ENCODE results near the gene CTTNBP2.
A peak's percentile ranks its signal among the peaks of the same experiment; 100 is the strongest.

The CTTNBP2 gene

DNA sequence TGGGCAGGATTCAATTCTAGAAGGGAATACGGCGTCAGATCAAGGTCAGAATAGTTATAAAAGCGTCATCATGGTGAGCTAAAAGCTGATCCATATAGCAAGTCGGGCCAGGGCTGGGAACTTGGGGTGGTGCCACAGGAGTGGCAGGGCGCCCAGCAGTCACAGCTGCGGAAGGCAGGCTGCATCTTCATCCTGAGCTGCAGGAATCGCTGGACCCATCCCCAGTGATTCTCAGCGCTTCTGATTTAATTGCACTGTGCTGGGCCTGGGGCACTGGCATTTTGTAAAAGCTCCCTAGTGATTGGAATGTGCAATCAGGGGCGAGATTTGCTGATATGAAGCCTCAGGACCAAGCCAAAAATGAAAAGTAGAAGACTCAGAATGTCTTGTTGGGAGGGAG is 135.3 kb downstream of the CTTNBP2 start:
- H3K18ac ChIP-seq (ENCODE audit: low read depth in 1 of 2, low read length in 2 of 2): no peak overlapping the region
- 97% methylated on average over 9 of the region's 9 CpGs for WGBS
- H3K4me3 ChIP-seq (ENCODE audit: insufficient read depth in 1 of 2, low read depth in 1 of 2, low read length in 2 of 2): no peak overlapping the region
- H2AFZ ChIP-seq (ENCODE audit: low read depth, low read length): no peak overlapping the region
- no peak overlapping the region for H2BK120ac ChIP-seq (ENCODE audit: low read depth, low read length)
- H4K8ac ChIP-seq (ENCODE audit: low read length): no peak overlapping the region
- H3K4ac ChIP-seq (ENCODE audit: low read depth in 1 of 2, low read length in 2 of 2): no peak overlapping the region
- H3K27ac ChIP-seq (ENCODE audit: low read length, poor library complexity, severe bottlenecking): no peak overlapping the region
- DNase-seq: no peak
- no peak overlapping the region for H2BK5ac ChIP-seq (ENCODE audit: low read depth, low read length, poor library complexity, severe bottlenecking)
- no peak overlapping the region for H4K91ac ChIP-seq (ENCODE audit: low read length)
- H3K27me3 ChIP-seq (ENCODE audit: control insufficient read depth in 1 of 2, insufficient read depth in 1 of 2, low read length in 2 of 2): no peaks in the 10 kb centered on the region
- H3K79me1 ChIP-seq (replicated peaks; ENCODE audit: low read length, poor library complexity, severe bottlenecking): no peaks in the 10 kb centered on the region
- H2BK12ac ChIP-seq (ENCODE audit: low read length in 2 of 2): no peak overlapping the region
- no peaks in the 10 kb centered on the region for H3K9me3 ChIP-seq (ENCODE audit: control insufficient read depth, low read length)
- no peak overlapping the region for H2AK5ac ChIP-seq (ENCODE audit: low read length, severe bottlenecking)
- H3K4me2 ChIP-seq (ENCODE audit: low read length, poor library complexity, severe bottlenecking): no peak overlapping the region
- H3K9ac ChIP-seq (ENCODE audit: low read length): no peak overlapping the region
- no peak overlapping the region for H3K23ac ChIP-seq (ENCODE audit: low read length in 2 of 2)
- H3K4me1 ChIP-seq (ENCODE audit: control insufficient read depth, insufficient read depth, low read depth, low read length): no peaks in the 10 kb centered on the region
- no peak overlapping the region for H2BK15ac ChIP-seq (ENCODE audit: low read depth, poor library complexity, severe bottlenecking)
- H3K14ac ChIP-seq (ENCODE audit: low read length in 2 of 2): no peak overlapping the region
- peaks cover 17 to 24% of the 10 kb centered on the region in 2 experiments for H3K36me3 ChIP-seq (ENCODE audit: control insufficient read depth in 1 of 2, insufficient read depth in 2 of 2, low read depth in 1 of 2, low read length in 2 of 2)

DNA sequence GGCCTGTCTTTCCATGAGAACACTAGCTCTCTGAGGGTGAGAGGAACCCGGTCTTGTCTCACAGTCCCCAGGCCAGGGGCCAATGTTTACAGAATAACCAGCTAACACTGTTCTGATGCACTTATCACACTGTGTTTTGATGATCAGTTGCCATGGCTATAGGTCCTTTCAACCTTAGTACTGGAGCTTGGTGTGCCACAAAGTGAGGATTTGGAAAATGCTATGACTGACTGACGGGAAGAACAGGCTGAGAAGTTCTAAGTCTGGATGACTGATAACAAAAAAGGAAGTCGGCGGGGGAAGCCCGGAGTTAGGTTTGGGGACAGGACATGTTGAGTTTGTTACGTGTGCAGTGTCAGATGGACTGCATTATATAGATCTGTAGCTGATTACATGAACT is 141.8 kb downstream of the CTTNBP2 start:
- Histone ChIP-seq H3K4me1 (ENCODE audit: control insufficient read depth, insufficient read depth, low read depth, low read length) (peaks cover 3% of the 10 kb centered on the region), H3K23ac (ENCODE audit: low read length in 2 of 2) (no peak overlapping the region), H3K9me3 (ENCODE audit: control insufficient read depth, low read length) (no peaks in the 10 kb centered on the region), H3K4me2 (ENCODE audit: low read length, poor library complexity, severe bottlenecking) (no peak overlapping the region), H2AK5ac (ENCODE audit: low read length, severe bottlenecking) (peak overlapping the region; percentile 16), H3K4ac (ENCODE audit: low read depth in 1 of 2, low read length in 2 of 2) (no peak overlapping the region), H3K27me3 (ENCODE audit: control insufficient read depth in 1 of 2, insufficient read depth in 1 of 2, low read length in 2 of 2) (no peaks in the 10 kb centered on the region), H3K4me3 (ENCODE audit: insufficient read depth in 1 of 2, low read depth in 1 of 2, low read length in 2 of 2) (no peak overlapping the region), H3K27ac (ENCODE audit: low read length, poor library complexity, severe bottlenecking) (no peak overlapping the region), H3K14ac (ENCODE audit: low read length in 2 of 2) (no peak overlapping the region), H4K91ac (ENCODE audit: low read length) (no peak overlapping the region), H2AFZ (ENCODE audit: low read depth, low read length) (no peak overlapping the region), H2BK120ac (ENCODE audit: low read depth, low read length) (no peak overlapping the region), H3K18ac (ENCODE audit: low read depth in 1 of 2, low read length in 2 of 2) (peak overlapping the region in 1 of 2 experiments; percentile 21), H2BK5ac (ENCODE audit: low read depth, low read length, poor library complexity, severe bottlenecking) (no peak overlapping the region), H4K8ac (ENCODE audit: low read length) (peak overlapping the region; percentile 45), H2BK12ac (ENCODE audit: low read length in 2 of 2) (no peak overlapping the region), H3K79me1 (replicated peaks; ENCODE audit: low read length, poor library complexity, severe bottlenecking) (no peaks in the 10 kb centered on the region), H3K9ac (ENCODE audit: low read length) (no peak overlapping the region), H2BK15ac (ENCODE audit: low read depth, poor library complexity, severe bottlenecking) (no peak overlapping the region), H3K36me3 (ENCODE audit: control insufficient read depth in 1 of 2, insufficient read depth in 2 of 2, low read depth in 1 of 2, low read length in 2 of 2) (peaks cover 13 to 21% of the 10 kb centered on the region in 2 experiments)
- peak; percentile 88 for DNase-seq
- WGBS: 50% methylated on average over 5 of the region's 6 CpGs

DNA sequence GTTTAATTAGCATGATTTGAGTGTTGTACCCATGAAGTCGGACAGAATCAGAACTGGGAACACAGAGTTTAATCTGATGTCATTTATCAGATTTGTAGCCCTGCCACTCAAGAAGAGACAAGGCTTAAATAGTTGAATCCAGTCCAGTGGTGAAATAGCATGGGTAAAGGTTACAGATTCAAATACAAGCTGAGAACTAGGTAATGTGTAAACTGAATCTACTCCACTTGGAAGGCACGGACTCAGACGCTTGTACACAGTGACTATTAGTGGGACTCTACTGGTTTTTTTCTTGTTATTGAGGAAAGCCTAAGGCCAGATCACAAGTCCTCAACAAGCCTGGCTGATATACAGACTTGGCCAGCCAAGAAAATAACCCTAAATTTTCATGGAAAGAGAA is 142.9 kb downstream of the CTTNBP2 start:
- H3K4me3 ChIP-seq (ENCODE audit: insufficient read depth in 1 of 2, low read depth in 1 of 2, low read length in 2 of 2): no peak overlapping the region
- no peak overlapping the region for H3K27ac ChIP-seq (ENCODE audit: low read length, poor library complexity, severe bottlenecking)
- H2BK120ac ChIP-seq (ENCODE audit: low read depth, low read length): no peak overlapping the region
- no peaks in the 10 kb centered on the region for H3K27me3 ChIP-seq (ENCODE audit: control insufficient read depth in 1 of 2, insufficient read depth in 1 of 2, low read length in 2 of 2)
- peaks cover 3% of the 10 kb centered on the region for H3K4me1 ChIP-seq (ENCODE audit: control insufficient read depth, insufficient read depth, low read depth, low read length)
- H2BK15ac ChIP-seq (ENCODE audit: low read depth, poor library complexity, severe bottlenecking): no peak overlapping the region
- no peak overlapping the region for H3K14ac ChIP-seq (ENCODE audit: low read length in 2 of 2)
- H3K23ac ChIP-seq (ENCODE audit: low read length in 2 of 2): no peak overlapping the region
- WGBS: 99% methylated on average over 3 of the region's 3 CpGs
- DNase-seq: no peak
- H3K36me3 ChIP-seq (ENCODE audit: control insufficient read depth in 1 of 2, insufficient read depth in 2 of 2, low read depth in 1 of 2, low read length in 2 of 2): peaks cover 13 to 21% of the 10 kb centered on the region in 2 experiments
- H3K18ac ChIP-seq (ENCODE audit: low read depth in 1 of 2, low read length in 2 of 2): no peak overlapping the region
- no peaks in the 10 kb centered on the region for H3K79me1 ChIP-seq (replicated peaks; ENCODE audit: low read length, poor library complexity, severe bottlenecking)
- H2AFZ ChIP-seq (ENCODE audit: low read depth, low read length): no peak overlapping the region
- no peak overlapping the region for H4K8ac ChIP-seq (ENCODE audit: low read length)
- no peak overlapping the region for H2BK12ac ChIP-seq (ENCODE audit: low read length in 2 of 2)
- H3K9ac ChIP-seq (ENCODE audit: low read length): no peak overlapping the region
- H2BK5ac ChIP-seq (ENCODE audit: low read depth, low read length, poor library complexity, severe bottlenecking): no peak overlapping the region
- H4K91ac ChIP-seq (ENCODE audit: low read length): no peak overlapping the region
- H3K9me3 ChIP-seq (ENCODE audit: control insufficient read depth, low read length): no peaks in the 10 kb centered on the region
- H3K4ac ChIP-seq (ENCODE audit: low read depth in 1 of 2, low read length in 2 of 2): no peak overlapping the region
- H2AK5ac ChIP-seq (ENCODE audit: low read length, severe bottlenecking): no peak overlapping the region
- H3K4me2 ChIP-seq (ENCODE audit: low read length, poor library complexity, severe bottlenecking): no peak overlapping the region

DNA sequence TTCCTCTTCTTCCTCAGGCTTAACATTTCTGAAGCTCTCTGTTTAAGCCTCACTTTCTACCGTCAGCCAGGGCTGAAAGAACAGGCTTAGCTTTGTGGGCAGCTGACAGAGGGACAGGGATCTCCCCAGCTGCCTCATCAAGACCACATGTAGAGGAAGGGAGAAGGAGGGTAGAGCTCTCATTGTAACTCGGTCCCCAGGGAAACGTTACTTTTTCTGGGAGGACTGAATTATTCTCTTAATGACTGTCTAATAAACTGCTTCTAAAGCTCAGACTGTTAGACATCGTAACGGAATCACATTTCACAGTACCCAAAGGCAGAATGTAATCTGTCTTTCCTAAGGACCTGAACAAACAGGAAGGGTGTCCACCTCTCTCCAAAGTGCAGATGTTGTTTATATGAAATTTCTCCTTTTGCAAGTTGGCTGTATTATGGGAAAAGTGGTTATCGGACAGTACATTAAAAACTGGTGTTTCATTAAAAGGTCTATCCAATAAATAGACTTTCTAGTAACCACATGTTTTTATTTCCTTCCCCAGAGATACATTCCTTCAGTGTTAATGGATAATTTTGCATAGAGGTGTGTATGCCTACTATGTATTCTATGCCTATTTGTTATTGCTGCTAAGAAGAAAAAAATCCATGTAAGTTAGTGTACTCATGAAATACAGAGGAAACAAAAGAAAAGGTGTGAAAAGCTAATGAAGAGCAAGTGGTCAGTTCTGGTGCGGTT is 144.2 kb downstream of the CTTNBP2 start:
- Histone ChIP-seq H3K9me3 (ENCODE audit: control insufficient read depth, low read length) (no peaks in the 10 kb centered on the region), H3K4me1 (ENCODE audit: control insufficient read depth, insufficient read depth, low read depth, low read length) (peaks cover 5% of the 10 kb centered on the region), H3K79me1 (replicated peaks; ENCODE audit: low read length, poor library complexity, severe bottlenecking) (no peaks in the 10 kb centered on the region), H3K14ac (ENCODE audit: low read length in 2 of 2) (no peak overlapping the region), H2BK120ac (ENCODE audit: low read depth, low read length) (no peak overlapping the region), H2BK15ac (ENCODE audit: low read depth, poor library complexity, severe bottlenecking) (no peak overlapping the region), H3K23ac (ENCODE audit: low read length in 2 of 2) (no peak overlapping the region), H3K27me3 (ENCODE audit: control insufficient read depth in 1 of 2, insufficient read depth in 1 of 2, low read length in 2 of 2) (no peaks in the 10 kb centered on the region), H3K4ac (ENCODE audit: low read depth in 1 of 2, low read length in 2 of 2) (no peak overlapping the region), H3K4me3 (ENCODE audit: insufficient read depth in 1 of 2, low read depth in 1 of 2, low read length in 2 of 2) (no peak overlapping the region), H2BK12ac (ENCODE audit: low read length in 2 of 2) (no peak overlapping the region), H4K8ac (ENCODE audit: low read length) (no peak overlapping the region), H2AK5ac (ENCODE audit: low read length, severe bottlenecking) (no peak overlapping the region), H2AFZ (ENCODE audit: low read depth, low read length) (no peak overlapping the region), H4K91ac (ENCODE audit: low read length) (no peak overlapping the region), H3K27ac (ENCODE audit: low read length, poor library complexity, severe bottlenecking) (peak overlapping the region; percentile 67), H3K9ac (ENCODE audit: low read length) (no peak overlapping the region), H3K36me3 (ENCODE audit: control insufficient read depth in 1 of 2, insufficient read depth in 2 of 2, low read depth in 1 of 2, low read length in 2 of 2) (peaks cover 9 to 17% of the 10 kb centered on the region in 2 experiments), H2BK5ac (ENCODE audit: low read depth, low read length, poor library complexity, severe bottlenecking) (no peak overlapping the region), H3K4me2 (ENCODE audit: low read length, poor library complexity, severe bottlenecking) (peak overlapping the region; percentile 18), H3K18ac (ENCODE audit: low read depth in 1 of 2, low read length in 2 of 2) (no peak overlapping the region)
- 61% methylated on average over 6 of the region's 7 CpGs for WGBS
- peak; percentile 12 for DNase-seq
